GM23248 (cell line): ENCODE data around the gene CERK. TPM values are rescaled to one million over a fixed set of nuclear protein-coding genes. Genes with fewer than 3 reads are reported as not detected.
"Not testable (repeated sequence)": the region's sequence is repeated elsewhere in the genome, so short reads cannot be mapped to it uniquely, and the experiment has no call there.

Source experiments
- DNase-seq: peaks from one replicate; pipeline ENCODE4 v3.0.0-alpha.2; 2015
- H2AFZ ChIP-seq: fragments of 200-600 bp; sonication (generic); 2 replicates; pipeline ENCODE4 v1.6.1; 2016; ENCODE audit warnings: antibody characterized with exemption
- H3F3A ChIP-seq: fragments of 200-600 bp; sonication (generic); 2 replicates; pipeline ENCODE4 v1.6.1; 2016; ENCODE audit warnings: mild to moderate bottlenecking, antibody characterized with exemption, mixed run types; ENCODE audit not compliant: insufficient read depth
- H3K27ac ChIP-seq: fragments of 200-600 bp; sonication (generic); 2 replicates; pipeline ENCODE4 v1.5.1; 2016; ENCODE audit warnings: mild to moderate bottlenecking
- H3K27me3 ChIP-seq: fragments of 200-600 bp; sonication (generic); replicated peaks from 2 replicates; pipeline ENCODE4 v1.6.1; 2016; ENCODE audit warnings: mild to moderate bottlenecking; ENCODE audit not compliant: insufficient read depth
- H3K36me3 ChIP-seq: fragments of 200-600 bp; sonication (generic); 2 replicates; pipeline ENCODE4 v1.6.1; 2016; ENCODE audit warnings: low read depth, mild to moderate bottlenecking
- H3K4me1 ChIP-seq: fragments of 200-600 bp; sonication (generic); 2 replicates; pipeline ENCODE4 v1.6.1; 2016; ENCODE audit warnings: mild to moderate bottlenecking; ENCODE audit not compliant: insufficient read depth
- H3K4me2 ChIP-seq: fragments of 200-600 bp; sonication (generic); one replicate; pipeline ENCODE4 v1.6.1; 2016; ENCODE audit warnings: mild to moderate bottlenecking; ENCODE audit not compliant: unreplicated experiment
- H3K4me3 ChIP-seq: fragments of 200-600 bp; sonication (generic); 2 replicates; pipeline ENCODE4 v1.5.1; 2016; ENCODE audit warnings: mild to moderate bottlenecking
- H3K79me2 ChIP-seq: fragments of 200-600 bp; sonication (generic); 2 replicates; pipeline ENCODE4 v1.6.1; 2016; ENCODE audit warnings: mild to moderate bottlenecking; ENCODE audit not compliant: insufficient read depth
- H3K9ac ChIP-seq: fragments of 200-600 bp; sonication (generic); 2 replicates; pipeline ENCODE4 v1.6.1; 2016; ENCODE audit warnings: mild to moderate bottlenecking
- H3K9me2 ChIP-seq: fragments of 200-600 bp; sonication (generic); 2 replicates; pipeline ENCODE4 v1.6.1; 2016; ENCODE audit warnings: mixed run types, mild to moderate bottlenecking, moderate library complexity; ENCODE audit not compliant: insufficient read depth
- H3K9me3 ChIP-seq: fragments of 200-600 bp; sonication (generic); one replicate; pipeline ENCODE4 v1.6.1; 2017; ENCODE audit warnings: low read depth
- H4K20me1 ChIP-seq: fragments of 200-600 bp; sonication (generic); 2 replicates; pipeline ENCODE4 v1.6.0; 2016; ENCODE audit not compliant: insufficient read depth
- EZH2 ChIP-seq: fragments of 200-600 bp; sonication (generic); IDR thresholded peaks from 2 replicates; pipeline ENCODE4 v1.6.1; 2018; ENCODE audit warnings: antibody characterized with exemption, mild to moderate bottlenecking; ENCODE audit not compliant: insufficient read depth, poor library complexity, severe bottlenecking
- EZH2phosphoT487 ChIP-seq: fragments of 200-600 bp; sonication (generic); IDR thresholded peaks from 2 replicates; pipeline ENCODE4 v1.6.1; 2018; ENCODE audit warnings: antibody characterized with exemption, moderate library complexity, mild to moderate bottlenecking, low read depth; ENCODE audit not compliant: insufficient read depth
- WGBS, 2 experiments: methylation state at CpG; one replicate each; pipeline ENCODE4 v1.1.6; 2015 to 2017; ENCODE audit warnings: low lambda C conversion rate in 2 of 2, low coverage in 1 of 2; ENCODE audit errors: missing lambda C conversion rate in 2 of 2; 5-methylcytosine and 5-hydroxymethylcytosine counted together
- in situ Hi-C: fragments of 300-500 bp; cut with MboI; formaldehyde crosslinking; loops from 2 replicates; pipeline ENCODE4 v1.15.0; 2020
- polyA plus RNA-seq: library from polyadenylated mRNA; unstranded; fragments of >200 nt; fragmentation: Nextera tagmentation; extraction: Ambion mirVana; gene quantifications from 2 replicates; pipeline ENCODE4 v1.2.1, GENCODE V29; 2016
- total RNA-seq: library from RNA; depleted of rRNA; stranded (reverse); fragments of >200 nt; shearing (Covaris generic); gene quantifications from 2 replicates; pipeline ENCODE4 v1.2.3, GENCODE V29; 2014

The CERK gene
- total and polyA plus RNA-seq, 2 experiments from 2014 or later: 25.3 to 45.4 TPM

DNA sequence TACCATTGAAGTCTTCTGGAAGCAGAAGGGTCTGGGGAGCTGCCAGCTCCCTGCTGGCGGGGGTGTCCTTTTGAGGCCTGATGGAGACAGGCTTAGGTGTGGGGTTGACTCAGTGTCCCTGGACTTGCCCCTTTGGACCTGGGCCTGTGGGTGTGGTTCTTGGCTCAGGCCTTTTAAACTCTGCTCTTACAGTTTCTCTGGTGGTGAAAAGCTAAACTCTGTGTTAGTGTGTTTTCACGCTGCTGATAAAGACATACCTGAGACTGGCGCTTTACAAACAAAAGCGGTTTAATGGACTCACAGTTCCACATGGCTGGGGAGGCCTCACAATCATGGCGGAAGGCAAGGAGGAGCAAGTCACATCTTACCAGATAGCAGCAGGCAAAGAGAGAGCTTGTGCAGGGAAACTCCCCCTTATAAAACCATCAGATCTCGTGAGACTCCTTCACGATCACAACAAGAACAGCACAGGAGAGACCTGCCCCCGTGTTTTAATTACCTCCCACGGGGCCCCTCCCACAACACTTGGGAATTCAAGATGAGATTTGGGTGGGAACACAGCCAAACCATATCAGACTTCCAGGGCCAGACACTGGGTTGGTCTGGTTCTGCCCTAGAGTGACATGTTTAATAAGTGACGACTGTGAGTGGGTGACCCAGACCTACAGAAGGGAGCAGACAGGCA is 91.4 kb downstream of the CERK start:
- no peaks in the 10 kb centered on the region for H3K4me1 ChIP-seq
- no peaks in the 10 kb centered on the region for H3K79me2 ChIP-seq
- H3K9ac ChIP-seq: no peak overlapping the region
- no peak overlapping the region for H3K27ac ChIP-seq
- no peaks in the 10 kb centered on the region for H4K20me1 ChIP-seq
- in situ Hi-C loops: no loop called here
- H2AFZ ChIP-seq: no peak overlapping the region
- no peaks in the 10 kb centered on the region for H3K27me3 ChIP-seq
- H3K4me2 ChIP-seq: no peak overlapping the region
- WGBS, 2 experiments: 74 to 77% methylated on average over 10 of the region's 10 CpGs
- H3K4me3 ChIP-seq: no peak overlapping the region
- no peaks in the 10 kb centered on the region for H3K36me3 ChIP-seq
- TF ChIP-seq EZH2phosphoT487: no peak
- no peak for TF ChIP-seq EZH2
- H3F3A ChIP-seq: no peaks in the 10 kb centered on the region
- H3K9me3 ChIP-seq: no peaks in the 10 kb centered on the region
- H3K9me2 ChIP-seq: no peaks in the 10 kb centered on the region
- DNase-seq: no peak

DNA sequence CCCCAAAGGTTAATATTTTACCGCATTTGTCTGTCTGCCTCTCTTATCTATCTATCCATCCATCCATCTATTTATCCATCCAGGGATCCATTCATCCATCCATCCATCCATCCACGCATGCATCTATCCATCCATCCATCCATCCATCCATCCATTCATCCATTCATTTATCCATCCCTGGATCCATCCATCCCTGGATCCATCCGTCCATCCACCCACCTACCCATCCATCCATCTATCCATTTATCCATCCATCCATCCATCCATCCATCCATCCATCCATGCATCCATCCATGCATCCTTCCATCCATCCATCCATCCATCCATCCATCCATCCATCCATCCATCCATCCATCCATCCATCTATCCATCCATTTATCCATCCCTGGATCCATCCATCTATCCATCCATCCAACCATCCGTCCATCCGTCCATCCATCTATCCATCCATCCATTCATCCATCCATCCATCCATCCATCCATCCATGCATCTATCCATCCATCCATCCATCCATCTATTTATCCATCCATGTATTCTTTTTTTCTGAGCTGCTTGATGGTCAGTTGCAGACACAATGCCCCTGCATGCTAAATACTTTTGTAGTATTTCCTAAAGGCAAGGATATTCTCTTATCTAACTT is 95.1 kb downstream of the CERK start:
- not testable (repeated sequence) for H3K4me2 ChIP-seq, H3K27ac ChIP-seq, H3K9ac ChIP-seq

DNA sequence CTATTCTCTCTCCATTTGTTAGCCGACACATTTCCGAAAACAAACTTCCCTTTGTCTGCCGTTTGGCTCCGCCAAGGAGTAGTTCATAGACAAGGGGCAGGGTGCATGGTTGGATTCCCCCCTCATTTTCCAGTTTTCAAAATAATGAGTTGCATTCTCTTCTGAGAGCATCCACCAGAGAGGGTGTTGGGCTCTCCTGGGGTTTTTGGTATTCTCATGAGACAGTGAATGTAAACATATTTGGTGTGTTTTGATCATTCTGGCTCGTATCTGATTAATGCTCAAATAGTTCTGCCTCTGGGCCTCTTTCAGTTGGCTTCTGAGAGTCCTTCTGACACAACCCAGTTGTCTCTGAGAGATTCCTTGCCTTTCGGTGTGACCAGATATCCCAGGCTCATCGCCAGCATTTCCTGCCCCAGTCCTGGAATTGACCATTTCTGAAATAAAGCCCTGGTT is 96.2 kb downstream of the CERK start:
- no peaks in the 10 kb centered on the region for H4K20me1 ChIP-seq
- H3K27me3 ChIP-seq: no peaks in the 10 kb centered on the region
- no peak overlapping the region for H3K27ac ChIP-seq
- no peaks in the 10 kb centered on the region for H3K79me2 ChIP-seq
- in situ Hi-C loops: no loop called here
- no peak for TF ChIP-seq EZH2
- no peak for TF ChIP-seq EZH2phosphoT487
- no peaks in the 10 kb centered on the region for H3K9me3 ChIP-seq
- H2AFZ ChIP-seq: no peak overlapping the region
- H3K9ac ChIP-seq: no peak overlapping the region
- H3K36me3 ChIP-seq: no peaks in the 10 kb centered on the region
- peak; percentile 12 for DNase-seq
- H3F3A ChIP-seq: no peaks in the 10 kb centered on the region
- WGBS, 2 experiments: 80 to 82% methylated on average over 7 of the region's 7 CpGs
- no peak overlapping the region for H3K4me3 ChIP-seq
- H3K4me2 ChIP-seq: no peak overlapping the region
- no peaks in the 10 kb centered on the region for H3K4me1 ChIP-seq
- no peaks in the 10 kb centered on the region for H3K9me2 ChIP-seq

More for the DNA sequence above, 95.1 kb downstream of the CERK start:
- H3F3A ChIP-seq, in situ Hi-C loops, H2AFZ ChIP-seq, H3K9me3 ChIP-seq, DNase-seq, H3K4me3 ChIP-seq, H3K4me1 ChIP-seq, H3K27me3 ChIP-seq, H3K9me2 ChIP-seq, H3K36me3 ChIP-seq, H3K79me2 ChIP-seq, H4K20me1 ChIP-seq: not testable (repeated sequence)
- 85 to 94% methylated on average over 5 of the region's 5 CpGs for WGBS, 2 experiments

DNA sequence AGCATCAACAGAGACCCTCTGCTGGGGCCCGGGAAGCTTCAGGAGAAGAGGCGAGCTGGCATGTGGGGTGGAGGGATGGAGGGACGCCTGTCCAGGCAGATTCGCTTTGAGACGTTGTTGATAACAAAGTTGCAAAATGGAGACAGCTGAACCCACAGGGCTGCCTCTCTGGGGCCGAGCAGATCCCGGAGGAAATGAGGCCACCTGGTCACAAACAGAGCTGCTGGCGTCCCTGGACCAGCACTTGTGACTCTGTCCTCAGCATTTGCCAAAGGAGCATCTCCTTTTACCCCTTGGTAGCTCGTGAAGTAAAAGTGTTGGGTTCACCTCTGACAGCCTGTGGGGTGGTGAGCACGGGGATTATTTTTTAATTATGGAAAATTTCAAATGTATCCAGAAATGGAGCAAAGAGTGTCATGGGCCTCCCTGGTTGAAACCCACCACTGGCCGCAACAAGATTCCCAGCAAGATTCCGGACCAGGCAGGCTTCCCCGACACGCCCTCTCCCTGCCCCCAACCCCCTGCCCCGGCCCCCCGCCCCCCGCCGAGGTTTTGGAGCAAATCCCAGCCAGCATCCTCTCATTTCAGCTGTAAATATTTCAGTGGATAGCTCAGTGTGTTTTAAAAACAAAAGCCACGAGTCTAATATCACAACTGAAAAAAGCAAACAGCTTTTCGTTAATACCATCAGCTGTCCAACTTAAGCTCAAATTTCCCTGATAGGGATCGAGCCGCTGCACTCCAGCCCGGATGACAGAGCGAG is 97.6 kb downstream of the CERK start:
- in situ Hi-C loops: no loop called here
- Histone ChIP-seq H3K4me1 (no peaks in the 10 kb centered on the region), H3K4me3 (no peak overlapping the region), H3K79me2 (no peaks in the 10 kb centered on the region), H3K36me3 (no peaks in the 10 kb centered on the region), H3K4me2 (no peak overlapping the region), H3K9ac (no peak overlapping the region), H3K9me2 (no peaks in the 10 kb centered on the region), H3F3A (no peaks in the 10 kb centered on the region), H3K27ac (no peak overlapping the region), H4K20me1 (no peaks in the 10 kb centered on the region), H2AFZ (no peak overlapping the region), H3K9me3 (no peaks in the 10 kb centered on the region), H3K27me3 (no peaks in the 10 kb centered on the region)
- no peak for DNase-seq
- TF ChIP-seq EZH2phosphoT487 (no peak), EZH2 (no peak)
- WGBS, 2 experiments: 76 to 84% methylated on average over 17 to 24 of the region's 24 CpGs
